Pancreas (tissue), 10 donors: Measurements from ENCODE around the gene IRF5. TPM values are rescaled to one million over a fixed set of nuclear protein-coding genes. Genes with fewer than 3 reads are reported as not detected.

Source experiments
- ATAC-seq, 4 donors: fragments of 200-7000 bp; cut with Tn5 transposase; one replicate each; pipeline versions ENCODE4 v1.8.0 to v1.9.1; 2020; ENCODE audit warnings: mild to moderate bottlenecking in 4 of 4, moderate library complexity in 4 of 4
- DNase-seq, 6 donors: peaks; one replicate each; pipeline ENCODE4 v3.0.0-alpha.2; 2020
- FAIRE-seq: peaks from 2 replicates; lab custom pipeline; 2012; peaks lifted over from hg19 to GRCh38; lab: Jason Lieb, UNC
- H3K27ac ChIP-seq, 4 donors: fragments of 200-600 bp; sonication (generic); 1 replicate in 3 of 4; 2 replicates in 1 of 4; pipeline versions ENCODE4 v1.5.0 to v1.8.0; 2020
- H3K27me3 ChIP-seq, 4 donors: fragments of 200-600 bp; one replicate each; pipeline ENCODE4 v1.8.0; 2021
- H3K36me3 ChIP-seq, 3 donors: fragments of 200-600 bp; sonication (generic) in 1 of 3; one replicate each; pipeline versions ENCODE4 v1.5.0 to v1.8.0; 2020 to 2021
- H3K4me1 ChIP-seq, 3 donors: fragments of 200-600 bp; one replicate each; pipeline ENCODE4 v1.8.0; 2021
- H3K4me3 ChIP-seq, 4 donors: fragments of 200-600 bp; sonication (generic) in 2 of 4; one replicate each; pipeline versions ENCODE4 v1.5.0 to v1.8.0; 2020 to 2021
- H3K9me3 ChIP-seq, 4 donors: fragments of 200-600 bp; one replicate each; pipeline ENCODE4 v1.8.0; 2021
- WGBS, 2 donors: extraction: QIAGEN DNeasy Blood & Tissue Kit; methylation state at CpG; one replicate each; pipeline ENCODE4 v1.1.7; 2013; 5-methylcytosine and 5-hydroxymethylcytosine counted together
- intact Hi-C, 3 donors: fragments of 100-400 bp; cut with DNase I; formaldehyde crosslinking; loops; one replicate each; pipeline versions ENCODE4 v1.11.1 to v1.14.2; 2022
- polyA plus RNA-seq, 2 donors: library from polyadenylated mRNA; stranded (reverse); fragments of 200-250 nt; gene quantifications; one replicate each; pipeline ENCODE4 v1.2.3, GENCODE V29; 2013
- total RNA-seq, 6 donors: library from RNA; stranded (reverse); fragmentation: NEBNext Ultra II Directional in 4 of 6; extraction: Animal tissue kit (Norgen Biotek cat#: 25700) in 4 of 6; gene quantifications; one replicate each; pipeline versions ENCODE4 v1.2.1 to v1.2.4, GENCODE V29; 2021 to 2023
- TF ChIP-seq, protein P1 (sequence below), 4 donors: fragments of 200-600 bp; sonication (generic) in 3 of 4; IDR thresholded peaks; one replicate each; pipeline versions ENCODE4 v1.5.0 to v1.8.0; 2021; ENCODE audit warnings: antibody characterized with exemption in 4 of 4
- donor health status: healthy with polysubstance abuse.
- donor health status: DM: no; HTN: no; CAD: no; lungs with moderate emphysema.
- donor health status: DM: no; HTN: no; CAD: no.
- donor health status: control.
- donor health status: control.
- donor health status: Bipolar disorder and iron deficiency.
- donor health status: DM: yes; HTN: yes; CAD: no.
- donor health status: DM: no; HTN: no; CAD: no.
- donor health status: DM: no; HTN: no; CAD: no.
- donor health status: DM: yes; HTN: yes; CAD: no.

IRF5 gene
- total and polyA plus RNA-seq, 8 donors: 3.2 to 12.4 (median 5.1) TPM

DNA sequence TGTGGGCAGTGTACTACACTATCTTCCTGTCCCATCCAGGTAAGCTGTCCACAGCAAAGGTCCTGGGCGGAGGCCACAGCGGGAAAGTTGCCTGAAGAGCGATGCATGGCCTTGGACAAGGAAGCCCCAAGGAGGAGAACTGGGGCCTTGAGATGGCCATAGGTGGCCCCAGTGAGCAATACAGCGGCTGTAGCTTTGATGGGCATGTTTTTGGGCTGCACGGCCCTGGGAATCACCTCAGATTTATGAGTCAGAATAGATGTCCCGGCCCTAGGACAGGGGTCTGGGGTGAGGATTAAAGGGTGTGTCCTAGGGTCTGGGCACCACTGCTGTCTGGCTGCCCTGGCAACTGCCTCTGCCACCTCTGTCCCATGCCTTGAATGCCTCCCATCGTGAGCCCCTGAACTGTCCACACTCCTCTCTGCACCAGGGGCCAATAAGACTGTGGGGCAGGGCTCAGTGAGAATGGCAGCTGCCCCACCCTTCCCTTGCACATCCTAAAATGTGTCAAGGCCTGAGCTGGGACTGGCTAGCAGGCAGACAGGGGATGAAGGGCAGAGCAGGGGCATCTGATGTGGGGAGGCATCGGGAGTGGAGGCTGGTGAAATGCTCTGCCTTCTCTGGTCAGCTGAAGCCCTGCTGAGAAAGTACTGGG, 9.4 kb upstream of the IRF5 start:
- WGBS, 2 donors: 91 to 95% methylated on average over 8 of the region's 8 CpGs
- no peak for ATAC-seq
- FAIRE-seq: no peak
- TF ChIP-seq, protein P1, sequence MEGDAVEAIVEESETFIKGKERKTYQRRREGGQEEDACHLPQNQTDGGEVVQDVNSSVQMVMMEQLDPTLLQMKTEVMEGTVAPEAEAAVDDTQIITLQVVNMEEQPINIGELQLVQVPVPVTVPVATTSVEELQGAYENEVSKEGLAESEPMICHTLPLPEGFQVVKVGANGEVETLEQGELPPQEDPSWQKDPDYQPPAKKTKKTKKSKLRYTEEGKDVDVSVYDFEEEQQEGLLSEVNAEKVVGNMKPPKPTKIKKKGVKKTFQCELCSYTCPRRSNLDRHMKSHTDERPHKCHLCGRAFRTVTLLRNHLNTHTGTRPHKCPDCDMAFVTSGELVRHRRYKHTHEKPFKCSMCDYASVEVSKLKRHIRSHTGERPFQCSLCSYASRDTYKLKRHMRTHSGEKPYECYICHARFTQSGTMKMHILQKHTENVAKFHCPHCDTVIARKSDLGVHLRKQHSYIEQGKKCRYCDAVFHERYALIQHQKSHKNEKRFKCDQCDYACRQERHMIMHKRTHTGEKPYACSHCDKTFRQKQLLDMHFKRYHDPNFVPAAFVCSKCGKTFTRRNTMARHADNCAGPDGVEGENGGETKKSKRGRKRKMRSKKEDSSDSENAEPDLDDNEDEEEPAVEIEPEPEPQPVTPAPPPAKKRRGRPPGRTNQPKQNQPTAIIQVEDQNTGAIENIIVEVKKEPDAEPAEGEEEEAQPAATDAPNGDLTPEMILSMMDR (IDR thresholded peaks at IDR 0.05): no peak
- no peak overlapping the region for H3K27ac ChIP-seq
- no peaks in the 10 kb centered on the region for H3K36me3 ChIP-seq
- intact Hi-C loops: no loop called here
- no peaks in the 10 kb centered on the region for H3K4me1 ChIP-seq
- no peaks in the 10 kb centered on the region for H3K9me3 ChIP-seq
- H3K27me3 ChIP-seq: no peaks in the 10 kb centered on the region
- H3K4me3 ChIP-seq: no peak overlapping the region
- DNase-seq: no peak

DNA sequence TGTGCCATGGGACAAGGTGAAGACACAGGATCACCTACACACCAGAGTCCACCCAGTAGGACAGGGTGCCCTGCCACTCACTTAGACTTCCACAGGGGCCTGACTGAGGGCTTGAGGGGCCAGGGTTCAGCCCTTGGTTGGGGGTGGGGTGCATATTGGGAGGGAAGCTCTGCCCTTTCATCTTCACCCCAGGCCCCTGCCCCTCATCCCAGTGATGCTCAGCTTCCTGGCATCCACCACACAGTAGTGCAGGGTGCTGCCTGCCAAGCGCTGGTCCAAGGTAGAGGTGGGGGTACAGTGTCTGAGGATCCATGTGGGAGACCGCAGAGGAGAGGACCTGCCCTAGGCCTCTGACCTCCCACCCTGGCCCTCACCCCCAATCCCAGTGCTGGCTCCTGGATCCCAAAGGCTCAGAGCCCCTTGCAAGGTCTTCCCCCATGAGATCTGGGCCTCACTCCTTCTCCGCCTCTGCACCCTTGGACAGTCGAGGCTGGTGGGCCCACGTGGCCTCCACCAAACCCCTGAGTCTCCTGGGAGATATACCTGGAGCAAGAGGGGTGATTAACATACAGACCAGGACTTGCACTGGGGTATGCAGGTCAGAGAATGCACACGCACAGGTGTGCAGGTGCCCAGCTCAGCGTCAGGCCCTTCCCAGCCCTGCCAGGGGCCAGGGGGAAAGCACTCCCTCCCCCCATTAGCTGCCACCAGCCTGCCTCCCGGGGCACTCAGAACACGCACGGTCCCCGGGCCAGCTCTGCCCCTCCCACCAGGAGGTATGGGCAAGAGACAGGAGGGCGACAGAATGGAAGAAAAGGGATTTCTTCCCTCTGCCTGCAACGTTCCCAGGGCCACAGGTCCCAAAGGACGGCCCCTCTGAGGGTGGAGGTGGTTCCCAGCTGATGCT, 8.6 kb upstream of the IRF5 start:
- WGBS, 2 donors: 65 to 78% methylated on average over 14 of the region's 14 CpGs
- ATAC-seq (no peak), DNase-seq (no peak)

DNA sequence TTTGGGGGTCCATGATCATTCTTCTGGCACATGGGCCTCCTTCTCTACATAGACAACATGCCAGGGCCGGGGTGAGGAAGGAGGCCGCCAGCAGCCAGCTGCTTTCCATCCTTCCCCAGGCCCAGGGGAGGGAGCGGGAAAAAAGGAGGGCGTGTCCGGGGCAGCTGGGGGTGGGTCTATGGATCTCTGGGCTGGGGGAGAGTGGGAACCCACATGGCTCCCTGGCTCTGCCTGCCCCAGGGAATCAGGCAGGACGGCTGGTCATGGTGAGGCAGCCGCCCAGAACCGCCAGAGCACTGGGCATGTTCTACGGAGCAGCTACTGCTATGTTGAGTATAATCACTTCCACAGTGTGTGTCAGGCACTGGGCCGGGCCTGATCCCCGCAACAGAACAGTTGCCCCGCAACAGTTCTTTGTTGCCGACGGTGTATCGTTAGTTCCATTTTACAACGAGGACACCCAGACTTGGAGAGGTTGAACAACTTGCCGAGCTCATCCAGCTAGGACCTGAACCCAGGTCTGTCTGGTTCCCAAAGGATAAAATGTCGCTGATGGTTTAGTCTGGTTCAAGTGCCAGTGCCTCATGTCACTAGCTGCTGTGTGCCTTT, 6.4 kb upstream of the IRF5 start:
- intact Hi-C loops: no loop called here
- no peak for FAIRE-seq

More for the DNA sequence above, 8.6 kb upstream of the IRF5 start:
- Histone ChIP-seq H3K27me3 (no peaks in the 10 kb centered on the region), H3K36me3 (no peaks in the 10 kb centered on the region), H3K4me3 (no peak overlapping the region), H3K9me3 (no peaks in the 10 kb centered on the region), H3K4me1 (no peaks in the 10 kb centered on the region), H3K27ac (no peak overlapping the region)
- intact Hi-C loops: no loop called here
- FAIRE-seq: no peak
- TF ChIP-seq, protein P1 (IDR thresholded peaks at IDR 0.05): no peak

DNA sequence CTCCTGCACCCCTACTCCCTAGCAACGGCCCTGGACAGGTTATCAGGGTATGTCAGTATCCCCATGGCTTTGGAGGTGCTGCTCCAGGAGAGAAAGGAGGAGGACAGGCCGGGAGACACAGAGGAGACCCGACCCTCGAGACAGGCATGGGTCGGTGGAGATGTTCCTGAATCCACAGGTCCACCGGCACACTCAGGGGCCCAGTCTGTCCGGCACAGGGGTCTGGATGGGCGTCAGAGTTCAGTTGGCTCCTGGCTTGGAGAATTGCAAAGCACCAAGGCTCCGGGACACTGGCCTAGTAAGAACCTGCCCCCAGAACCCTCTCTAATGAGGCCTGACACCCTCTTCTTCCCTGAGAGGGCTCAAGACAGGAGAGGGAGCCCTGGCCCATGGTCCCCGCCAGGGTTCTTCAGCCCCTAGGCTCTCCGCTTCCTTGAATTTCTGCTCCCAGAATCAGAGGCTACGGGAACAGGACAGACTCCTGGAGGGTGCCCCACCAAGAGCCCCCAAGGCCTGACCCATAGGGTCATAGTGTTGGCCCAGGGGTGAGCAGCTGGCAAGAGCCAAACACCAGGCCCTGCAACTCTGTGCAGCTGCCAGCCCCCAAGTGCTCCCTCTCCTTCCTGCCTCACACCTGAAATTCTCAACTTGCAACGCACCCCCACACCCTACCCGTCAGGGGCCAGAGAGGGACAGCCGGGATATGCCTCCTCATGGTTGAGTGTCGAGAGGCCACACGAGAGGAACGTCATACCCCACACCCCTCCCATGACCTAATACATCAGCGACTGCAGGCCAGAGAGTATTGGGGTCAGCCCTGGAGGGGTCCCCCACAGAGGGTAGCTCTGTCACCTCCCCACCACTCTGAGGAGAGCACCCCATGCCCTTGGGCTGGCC, 5.5 kb upstream of the IRF5 start:
- H3K9me3 ChIP-seq: no peaks in the 10 kb centered on the region
- WGBS, 2 donors: 78 to 85% methylated on average over 19 of the region's 19 CpGs
- FAIRE-seq (no peak), ATAC-seq (no peak), DNase-seq (peak in 1 of 6 donors; percentile 11)
- no peaks in the 10 kb centered on the region for H3K4me1 ChIP-seq
- intact Hi-C loops: no loop called here
- TF ChIP-seq, protein P1 (IDR thresholded peaks at IDR 0.05): no peak
- H3K27me3 ChIP-seq: no peaks in the 10 kb centered on the region
- no peaks in the 10 kb centered on the region for H3K36me3 ChIP-seq
- H3K4me3 ChIP-seq: no peak overlapping the region
- H3K27ac ChIP-seq: no peak overlapping the region

More for the DNA sequence above, 6.4 kb upstream of the IRF5 start:
- Histone ChIP-seq H3K36me3 (no peaks in the 10 kb centered on the region), H3K4me1 (no peaks in the 10 kb centered on the region), H3K4me3 (no peak overlapping the region), H3K9me3 (no peaks in the 10 kb centered on the region), H3K27ac (no peak overlapping the region), H3K27me3 (no peaks in the 10 kb centered on the region)
- DNase-seq (peak in 1 of 6 donors; percentile 10), ATAC-seq (no peak)
- 90 to 93% methylated on average over 18 of the region's 18 CpGs for WGBS, 2 donors
- TF ChIP-seq, protein P1 (IDR thresholded peaks at IDR 0.05): no peak
